Tibial artery (tissue), 4 donors: ENCODE data around the gene GPN2.

Experiments used
- DNase-seq, 2 donors: peaks; one replicate each; pipeline ENCODE4 v3.0.0-alpha.2; 2019
- H3K27ac ChIP-seq, 2 donors: fragments of 200-600 bp; sonication (generic) in 1 of 2; 1 replicate in 1 of 2; 2 replicates in 1 of 2; pipeline ENCODE4 v1.5.1; 2018 to 2019; ENCODE audit warnings: mild to moderate bottlenecking in 1 of 2
- H3K27me3 ChIP-seq, 2 donors: fragments of 200-600 bp; sonication (generic) in 1 of 2; one replicate each; pipeline versions ENCODE4 v1.5.1 to v1.6.0; 2016 to 2019
- H3K36me3 ChIP-seq, 3 donors: fragments of 200-600 bp; sonication (generic) in 2 of 3; one replicate each; pipeline ENCODE4 v1.5.1; 2016 to 2019; ENCODE audit warnings: mild to moderate bottlenecking in 2 of 3
- H3K4me1 ChIP-seq, 4 donors: fragments of 200-600 bp; sonication (generic) in 2 of 4; 1 replicate in 3 of 4; 2 replicates in 1 of 4; pipeline ENCODE4 v1.5.1; 2016 to 2019
- H3K4me3 ChIP-seq, 2 donors: fragments of 200-600 bp; sonication (generic) in 1 of 2; 1 replicate in 1 of 2; 2 replicates in 1 of 2; pipeline ENCODE4 v1.5.1; 2018 to 2019; ENCODE audit warnings: mild to moderate bottlenecking in 2 of 2
- H3K9me3 ChIP-seq, 3 donors: fragments of 200-600 bp; sonication (generic) in 1 of 3; one replicate each; pipeline ENCODE4 v1.5.1; 2016 to 2019
- CTCF ChIP-seq, 2 experiments: fragments of 200-600 bp in 1 of 2; fragments of 450-650 bp in 1 of 2; IDR thresholded peaks; one replicate each; pipeline ENCODE4 v1.5.1; 2017 to 2019; ENCODE audit warnings: antibody characterized with exemption in 2 of 2, mild to moderate bottlenecking in 1 of 2, moderate library complexity in 1 of 2
- intact Hi-C: fragments of 100-400 bp; cut with DNase I; formaldehyde crosslinking; loops from one replicate; pipeline ENCODE4 v1.15.0; 2023; ENCODE audit warnings: low total_unique reads

The GPN2 gene

GRCh38 chr1:26833432-26834405 is 56.4 kb downstream of the GPN2 start:
- Histone ChIP-seq H3K27ac (no peak overlapping the region), H3K36me3 (peaks cover 35 to 74% (median 44%) of the 10 kb centered on the region in 3 donors), H3K9me3 (no peaks in the 10 kb centered on the region), H3K4me3 (no peak overlapping the region), H3K27me3 (no peaks in the 10 kb centered on the region), H3K4me1 (peaks cover 0 to 10% (median 5%) of the 10 kb centered on the region in 4 donors)
- DNase-seq, result no peak
- no peak for TF ChIP-seq CTCF (IDR thresholded peaks at IDR 0.05)
- intact Hi-C loops, result no loop called here

- no peaks in the 10 kb centered on the region for H3K9me3 ChIP-seq
- no peak overlapping the region for H3K27ac ChIP-seq
- H3K27me3 ChIP-seq, result no peaks in the 10 kb centered on the region
- TF ChIP-seq CTCF (IDR thresholded peaks at IDR 0.05), result no peak
- H3K4me3 ChIP-seq, result no peak overlapping the region
- H3K36me3 ChIP-seq, result peaks cover 35 to 61% (median 42%) of the 10 kb centered on the region in 3 donors
- peaks cover 0 to 23% (median 19%) of the 10 kb centered on the region in 4 donors for H3K4me1 ChIP-seq
- no peak for DNase-seq
- intact Hi-C loops, result no loop called here
These were observed 57.7 kb downstream of the GPN2 start for GRCh38 chr1:26832249-26832960.

- Histone ChIP-seq H3K4me1 (peaks cover 0 to 27% (median 23%) of the 10 kb centered on the region in 4 donors), H3K36me3 (peaks cover 35 to 59% (median 42%) of the 10 kb centered on the region in 3 donors), H3K9me3 (no peaks in the 10 kb centered on the region), H3K27ac (no peak overlapping the region), H3K4me3 (no peak overlapping the region), H3K27me3 (no peaks in the 10 kb centered on the region)
- DNase-seq, result no peak
- intact Hi-C loops, result no loop called here
- TF ChIP-seq CTCF (IDR thresholded peaks at IDR 0.05), result no peak
These were observed 58.4 kb downstream of the GPN2 start for GRCh38 chr1:26831546-26832248.

- no peak for DNase-seq
- peaks cover 34 to 57% (median 40%) of the 10 kb centered on the region in 3 donors for H3K36me3 ChIP-seq
- no peaks in the 10 kb centered on the region for H3K9me3 ChIP-seq
- H3K27me3 ChIP-seq, result no peaks in the 10 kb centered on the region
- no peak overlapping the region for H3K27ac ChIP-seq
- no peak for TF ChIP-seq CTCF (IDR thresholded peaks at IDR 0.05)
- H3K4me1 ChIP-seq, result peaks cover 0 to 29% (median 24%) of the 10 kb centered on the region in 4 donors
- intact Hi-C loops, result no loop called here
- H3K4me3 ChIP-seq, result no peak overlapping the region
These were observed 59.0 kb downstream of the GPN2 start for GRCh38 chr1:26831059-26831458.

GRCh38 chr1:26829184-26829911 is 60.7 kb downstream of the GPN2 start:
- Histone ChIP-seq H3K27ac (no peak overlapping the region), H3K9me3 (no peaks in the 10 kb centered on the region), H3K27me3 (no peaks in the 10 kb centered on the region), H3K36me3 (peaks cover 22 to 40% (median 24%) of the 10 kb centered on the region in 3 donors), H3K4me1 (peaks cover 0 to 40% (median 29%) of the 10 kb centered on the region in 4 donors), H3K4me3 (no peak overlapping the region)
- DNase-seq, result no peak
- intact Hi-C loops, result no loop called here
- no peak for TF ChIP-seq CTCF (IDR thresholded peaks at IDR 0.05)
